ENCODE measurements around the gene GSS.

DNA sequence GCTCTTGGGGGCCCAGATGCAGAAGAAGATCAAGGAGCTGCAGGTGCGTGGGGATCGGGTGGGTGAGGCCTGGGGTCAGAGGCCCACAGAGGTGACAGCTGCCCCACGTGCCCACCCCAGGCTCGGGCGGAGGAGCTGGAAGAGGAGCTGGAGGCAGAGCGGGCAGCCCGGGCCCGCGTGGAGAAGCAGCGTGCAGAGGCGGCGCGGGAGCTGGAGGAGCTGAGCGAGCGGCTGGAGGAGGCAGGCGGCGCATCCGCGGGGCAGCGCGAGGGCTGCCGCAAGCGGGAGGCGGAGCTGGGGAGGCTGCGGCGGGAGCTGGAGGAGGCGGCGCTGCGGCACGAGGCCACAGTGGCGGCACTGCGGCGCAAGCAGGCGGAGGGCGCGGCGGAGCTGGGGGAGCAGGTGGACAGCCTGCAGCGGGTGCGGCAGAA is 41.5 kb upstream of the GSS start:
- TF ChIP-seq, protein P1, sequence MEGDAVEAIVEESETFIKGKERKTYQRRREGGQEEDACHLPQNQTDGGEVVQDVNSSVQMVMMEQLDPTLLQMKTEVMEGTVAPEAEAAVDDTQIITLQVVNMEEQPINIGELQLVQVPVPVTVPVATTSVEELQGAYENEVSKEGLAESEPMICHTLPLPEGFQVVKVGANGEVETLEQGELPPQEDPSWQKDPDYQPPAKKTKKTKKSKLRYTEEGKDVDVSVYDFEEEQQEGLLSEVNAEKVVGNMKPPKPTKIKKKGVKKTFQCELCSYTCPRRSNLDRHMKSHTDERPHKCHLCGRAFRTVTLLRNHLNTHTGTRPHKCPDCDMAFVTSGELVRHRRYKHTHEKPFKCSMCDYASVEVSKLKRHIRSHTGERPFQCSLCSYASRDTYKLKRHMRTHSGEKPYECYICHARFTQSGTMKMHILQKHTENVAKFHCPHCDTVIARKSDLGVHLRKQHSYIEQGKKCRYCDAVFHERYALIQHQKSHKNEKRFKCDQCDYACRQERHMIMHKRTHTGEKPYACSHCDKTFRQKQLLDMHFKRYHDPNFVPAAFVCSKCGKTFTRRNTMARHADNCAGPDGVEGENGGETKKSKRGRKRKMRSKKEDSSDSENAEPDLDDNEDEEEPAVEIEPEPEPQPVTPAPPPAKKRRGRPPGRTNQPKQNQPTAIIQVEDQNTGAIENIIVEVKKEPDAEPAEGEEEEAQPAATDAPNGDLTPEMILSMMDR (IDR thresholded peaks at IDR 0.05) = no peak
- TF ChIP-seq POLR2A (IDR thresholded peaks at IDR 0.05) = no peak
- no peak for TF ChIP-seq POLR2AphosphoS5 (IDR thresholded peaks at IDR 0.05; ENCODE audit: insufficient read depth in 1 of 2, low read depth in 1 of 2)
